HCT116 (cell line): ENCODE data around the gene IGSF5. TPM values are rescaled to one million over a fixed set of nuclear protein-coding genes. Genes with fewer than 3 reads are reported as not detected.

Experiments
- ATAC-seq: fragments of 200-7000 bp; cut with Tn5 transposase; 2 replicates; pipeline ENCODE4 v1.9.1; 2020; ENCODE audit warnings: mild to moderate bottlenecking, moderate library complexity
- BruUV-seq: library from RNA; stranded (reverse); fragments of 400-500 nt; replicated peaks from 2 replicates; lab custom pipeline; 2021; lab: Mats Ljungman, UMichigan
- CTCF ChIA-PET: fragments of 300-600 bp; sonication (Branson Sonifier 250); formaldehyde crosslinking; loops from one replicate; lab custom pipeline; 2021; ENCODE audit warnings: antibody characterized with exemption; lab: Charles Lee
- POLR2A ChIA-PET: fragments of 300-600, 350-600 bp; sonication (Branson Sonifier 250); formaldehyde crosslinking; loops from one replicate; lab custom pipeline; 2021; ENCODE audit warnings: antibody characterized with exemption; lab: Charles Lee
- RAD21 ChIA-PET, 2 experiments: fragments of 300-600 bp; sonication (Branson Sonifier 250); formaldehyde crosslinking; loops; one replicate each; lab custom pipeline; 2023; ENCODE audit warnings: low total read pairs in 2 of 2; ENCODE audit not compliant: uncharacterized antibody in 2 of 2, unreplicated experiment in 2 of 2, low non-redundant PET in 1 of 2; lab: Charles Lee
- DNase-seq: peaks from one replicate; pipeline ENCODE4 v3.0.0-alpha.2; 2010; ENCODE audit warnings: low read depth, low spot score
- H2AFZ ChIP-seq: fragments of 200-600 bp; shearing (Covaris generic), sonication (generic); 2 replicates; pipeline ENCODE4 v1.6.1; 2017; ENCODE audit warnings: low read depth, mixed run types, mixed read lengths, antibody characterized with exemption, low read length; ENCODE audit not compliant: poor library complexity, severe bottlenecking
- H3K27ac ChIP-seq: 2 replicates; pipeline ENCODE4 v1.5.1; 2012; ENCODE audit warnings: low read depth, low read length
- H3K27me3 ChIP-seq: fragments of 200-600 bp; sonication (generic); 2 replicates; pipeline ENCODE4 v1.6.1; 2016; ENCODE audit warnings: mixed run types, low read length, mixed read lengths; ENCODE audit not compliant: insufficient read depth
- H3K36me3 ChIP-seq, 2 experiments: fragments of 200-500 bp in 1 of 2; fragments of 200-600 bp in 1 of 2; sonication (Bioruptor generic) in 1 of 2; sonication (generic) in 1 of 2; 2 replicates each; pipeline versions ENCODE4 v1.5.1 to v1.6.1; 2014 to 2016; ENCODE audit warnings: low read length in 2 of 2, inconsistent platforms in 1 of 2, mixed read lengths in 1 of 2, mixed run types in 1 of 2; ENCODE audit not compliant: insufficient read depth in 2 of 2, control insufficient read depth in 1 of 2
- H3K4me1 ChIP-seq, 2 experiments: fragments of 200-600 bp in 1 of 2; sonication (generic) in 1 of 2; 2 replicates each; pipeline versions ENCODE4 v1.5.1 to v1.6.1; 2012 to 2017; ENCODE audit warnings: low read length in 2 of 2, inconsistent platforms in 1 of 2, mild to moderate bottlenecking in 1 of 2, mixed read lengths in 1 of 2, mixed run types in 1 of 2, moderate library complexity in 1 of 2; ENCODE audit not compliant: insufficient read depth in 2 of 2, control insufficient read depth in 1 of 2
- H3K4me2 ChIP-seq: fragments of 200-600 bp; sonication (generic); 2 replicates; pipeline ENCODE4 v1.6.1; 2017; ENCODE audit warnings: mixed run types, low read length, mixed read lengths
- H3K4me3 ChIP-seq, 2 experiments: fragments of 200-600 bp in 1 of 2; sonication (generic) in 1 of 2; replicated peaks in 1 of 2; 2 replicates each; pipeline ENCODE4 v1.5.1; 2011 to 2016; ENCODE audit warnings: low read length in 2 of 2, control low read depth in 1 of 2, low read depth in 1 of 2, mild to moderate bottlenecking in 1 of 2, mixed read lengths in 1 of 2, mixed run types in 1 of 2
- H3K79me2 ChIP-seq: fragments of 200-600 bp; sonication (generic); 2 replicates; pipeline ENCODE4 v1.6.1; 2017; ENCODE audit warnings: mild to moderate bottlenecking, mixed run types, low read length, moderate library complexity, mixed read lengths; ENCODE audit not compliant: insufficient read depth
- H3K9ac ChIP-seq: fragments of 200-600 bp; sonication (generic); 2 replicates; pipeline ENCODE4 v1.6.1; 2016; ENCODE audit warnings: low read length, mixed read lengths
- H3K9me2 ChIP-seq: fragments of 200-600 bp; sonication (generic), shearing (Covaris generic); 2 replicates; pipeline ENCODE4 v1.6.1; 2017; ENCODE audit warnings: mixed run types, mild to moderate bottlenecking, moderate library complexity; ENCODE audit not compliant: insufficient read depth
- H3K9me3 ChIP-seq, 2 experiments: fragments of 200-500 bp in 1 of 2; fragments of 200-600 bp in 1 of 2; sonication (Bioruptor generic) in 1 of 2; sonication (generic) in 1 of 2; 2 replicates each; pipeline ENCODE4 v1.6.1; 2014 to 2017; ENCODE audit warnings: low read length in 2 of 2, mixed read lengths in 2 of 2, inconsistent platforms in 1 of 2, low read depth in 1 of 2, mild to moderate bottlenecking in 1 of 2, mixed run types in 1 of 2, moderate library complexity in 1 of 2; ENCODE audit not compliant: control insufficient read depth in 1 of 2, insufficient read depth in 1 of 2
- H4K20me1 ChIP-seq: fragments of 200-600 bp; sonication (generic), shearing (Covaris generic); 2 replicates; pipeline ENCODE4 v1.6.1; 2017; ENCODE audit warnings: mixed run types, mild to moderate bottlenecking, moderate library complexity; ENCODE audit not compliant: insufficient read depth
- CEBPB ChIP-seq: IDR thresholded peaks from 2 replicates; pipeline ENCODE4 v1.6.1; 2012; ENCODE audit warnings: low read depth
- ELF1 ChIP-seq: IDR thresholded peaks from 2 replicates; pipeline ENCODE4 v1.6.1; 2012; ENCODE audit warnings: low read depth, borderline replicate concordance
- EZH2 ChIP-seq: fragments of 200-600 bp; sonication (generic); IDR thresholded peaks from 2 replicates; pipeline ENCODE4 v1.6.1; 2017; ENCODE audit warnings: antibody characterized with exemption, mixed run types
- EZH2phosphoT487 ChIP-seq: fragments of 200-600 bp; IDR thresholded peaks from 2 replicates; pipeline ENCODE4 v1.6.1; 2018; ENCODE audit warnings: antibody characterized with exemption, borderline replicate concordance
- FOSL1 ChIP-seq: IDR thresholded peaks from 2 replicates; pipeline ENCODE4 v1.6.1; 2012; ENCODE audit warnings: low read depth
- JUND ChIP-seq: IDR thresholded peaks from 2 replicates; pipeline ENCODE4 v1.6.1; 2012
- POLR2A ChIP-seq: IDR thresholded peaks from 2 replicates; pipeline ENCODE4 v1.7.0; 2011; ENCODE audit warnings: borderline replicate concordance; ENCODE audit not compliant: insufficient read depth, insufficient read length; ENCODE audit errors: extremely low read depth
- POLR2AphosphoS5 ChIP-seq: IDR thresholded peaks from 2 replicates; pipeline ENCODE4 v1.6.1; 2011; ENCODE audit warnings: mild to moderate bottlenecking, low read depth, low read length, moderate library complexity
- RAD21 ChIP-seq: IDR thresholded peaks from 2 replicates; pipeline ENCODE4 v1.6.1; 2012; ENCODE audit warnings: low read depth, mild to moderate bottlenecking
- SIN3A ChIP-seq: IDR thresholded peaks from 2 replicates; pipeline ENCODE4 v1.6.1; 2012; ENCODE audit warnings: low read depth
- SP1 ChIP-seq: IDR thresholded peaks from 2 replicates; pipeline ENCODE4 v1.6.1; 2012; ENCODE audit warnings: low read depth
- SRF ChIP-seq: IDR thresholded peaks from 2 replicates; pipeline ENCODE4 v1.6.1; 2012; ENCODE audit warnings: low read depth
- TCF7L2 ChIP-seq: IDR thresholded peaks from 2 replicates; pipeline ENCODE4 v1.7.0; 2011; ENCODE audit warnings: borderline replicate concordance, inconsistent platforms; ENCODE audit not compliant: insufficient read depth, insufficient read length; ENCODE audit errors: extremely low read depth
- YY1 ChIP-seq: IDR thresholded peaks from 2 replicates; pipeline ENCODE4 v1.6.1; 2011; ENCODE audit warnings: low read length, low read depth, moderate library complexity, mild to moderate bottlenecking; ENCODE audit not compliant: insufficient replicate concordance; ENCODE audit errors: extremely low read depth
- ZFX ChIP-seq: fragments of 450-650 bp; IDR thresholded peaks from 2 replicates; pipeline ENCODE4 v1.6.1; 2017
- intact Hi-C: fragments of 100-400 bp; cut with micrococcal nuclease; formaldehyde crosslinking; loops from 2 replicates; pipeline ENCODE4 v1.10.0; 2022
- total RNA-seq: library from RNA; stranded (reverse); gene quantifications from one replicate; pipeline ENCODE4 v1.2.1, GENCODE V29; 2021; ENCODE audit not compliant: unreplicated experiment
- TF ChIP-seq, protein P1 (sequence below): IDR thresholded peaks from 2 replicates; pipeline ENCODE4 v1.6.1; 2012; ENCODE audit warnings: low read depth
- TF ChIP-seq, protein P2 (sequence below): IDR thresholded peaks from 2 replicates; pipeline ENCODE4 v1.6.1; 2012
- TF ChIP-seq, protein P3 (sequence below), 3 experiments: fragments of 200-600 bp in 1 of 3; sonication (generic) in 1 of 3; IDR thresholded peaks in 2 of 3; conservative IDR thresholded peaks in 1 of 3; 2 replicates each; pipeline ENCODE4 v1.5.1; 2012 to 2017; ENCODE audit warnings: low read depth in 2 of 3, low read length in 2 of 3, antibody characterized with exemption in 1 of 3, borderline replicate concordance in 1 of 3, control low read depth in 1 of 3, mild to moderate bottlenecking in 1 of 3, mixed read lengths in 1 of 3, mixed run types in 1 of 3, moderate library complexity in 1 of 3; ENCODE audit not compliant: insufficient read depth in 1 of 3

The IGSF5 gene
- total RNA-seq, 1 experiment from 2014 or later: not detected

DNA sequence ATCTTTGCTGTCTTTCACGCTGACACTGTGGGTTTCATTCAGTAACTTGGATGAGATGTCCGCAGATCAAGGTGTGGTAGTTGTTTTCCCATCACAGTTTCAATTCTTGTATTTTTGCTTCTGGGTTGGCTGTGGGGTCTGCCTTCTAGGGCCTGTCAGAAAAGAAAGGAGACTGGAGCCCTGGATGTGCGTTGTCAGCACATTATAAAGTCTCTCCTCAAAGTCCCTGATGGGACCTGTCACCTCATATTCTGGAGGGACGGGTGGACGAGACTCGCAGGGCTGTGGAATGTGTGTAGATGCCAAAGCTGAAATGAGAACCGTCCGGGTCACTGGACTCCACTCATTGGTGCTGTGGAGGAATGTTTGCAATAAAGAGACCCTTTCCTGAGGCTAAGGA lies 11.3 kb downstream of the IGSF5 start (continued):
- no peak for TF ChIP-seq RAD21
- no peak for TF ChIP-seq ZFX

DNA sequence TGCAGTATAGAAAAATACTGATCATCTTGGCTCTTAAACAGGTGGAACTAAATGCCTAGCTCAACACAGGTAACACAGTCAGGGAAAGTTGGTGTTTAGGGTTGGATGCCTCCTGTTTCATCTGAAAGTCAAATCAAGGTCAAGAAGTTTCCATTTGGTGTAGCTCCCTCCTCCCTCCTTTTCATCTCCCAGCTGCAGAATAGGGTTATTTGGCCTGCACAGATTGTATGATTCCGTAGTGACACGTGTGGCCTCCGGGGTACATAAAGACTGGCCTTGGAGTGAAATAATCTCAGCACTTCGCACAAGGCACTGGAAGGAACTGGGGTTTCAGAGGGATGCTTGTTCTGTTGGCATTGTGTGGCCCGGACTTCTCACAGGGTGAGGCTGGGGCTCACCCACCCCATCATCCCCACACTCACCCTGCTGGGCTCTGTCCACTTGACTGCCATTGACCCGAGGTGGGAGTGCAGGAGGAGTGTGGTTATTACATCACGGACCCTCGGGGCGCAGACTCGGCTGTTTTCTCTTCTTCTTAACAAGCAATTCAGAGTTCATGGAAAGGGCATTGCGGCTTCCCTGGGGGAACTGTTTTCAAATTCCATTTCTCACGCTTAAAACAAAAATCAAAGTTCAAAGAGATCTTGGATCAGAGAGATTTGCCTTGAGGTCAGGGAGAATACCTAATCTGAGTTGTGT lies 18.4 kb downstream of the IGSF5 start:
- intact Hi-C loops: no loop called here
- Histone ChIP-seq H3K9me3 (no peaks in the 10 kb centered on the region), H4K20me1 (no peaks in the 10 kb centered on the region), H3K27me3 (no peaks in the 10 kb centered on the region), H3K4me1 (no peaks in the 10 kb centered on the region), H3K4me2 (no peak overlapping the region), H3K36me3 (no peaks in the 10 kb centered on the region), H3K79me2 (no peaks in the 10 kb centered on the region), H3K4me3 (no peak overlapping the region), H3K9ac (no peak overlapping the region), H3K27ac (no peak overlapping the region), H3K9me2 (no peaks in the 10 kb centered on the region), H2AFZ (no peak overlapping the region)
- TF ChIP-seq CEBPB (no peak), POLR2AphosphoS5 (no peak), SIN3A (no peak), POLR2A (no peak), YY1 (no peak), FOSL1 (no peak), TCF7L2 (no peak), SRF (no peak), EZH2 (no peak), SP1 (no peak), RAD21 (no peak), ELF1 (no peak), EZH2phosphoT487 (no peak), JUND (no peak)
- TF ChIP-seq, protein P1, sequence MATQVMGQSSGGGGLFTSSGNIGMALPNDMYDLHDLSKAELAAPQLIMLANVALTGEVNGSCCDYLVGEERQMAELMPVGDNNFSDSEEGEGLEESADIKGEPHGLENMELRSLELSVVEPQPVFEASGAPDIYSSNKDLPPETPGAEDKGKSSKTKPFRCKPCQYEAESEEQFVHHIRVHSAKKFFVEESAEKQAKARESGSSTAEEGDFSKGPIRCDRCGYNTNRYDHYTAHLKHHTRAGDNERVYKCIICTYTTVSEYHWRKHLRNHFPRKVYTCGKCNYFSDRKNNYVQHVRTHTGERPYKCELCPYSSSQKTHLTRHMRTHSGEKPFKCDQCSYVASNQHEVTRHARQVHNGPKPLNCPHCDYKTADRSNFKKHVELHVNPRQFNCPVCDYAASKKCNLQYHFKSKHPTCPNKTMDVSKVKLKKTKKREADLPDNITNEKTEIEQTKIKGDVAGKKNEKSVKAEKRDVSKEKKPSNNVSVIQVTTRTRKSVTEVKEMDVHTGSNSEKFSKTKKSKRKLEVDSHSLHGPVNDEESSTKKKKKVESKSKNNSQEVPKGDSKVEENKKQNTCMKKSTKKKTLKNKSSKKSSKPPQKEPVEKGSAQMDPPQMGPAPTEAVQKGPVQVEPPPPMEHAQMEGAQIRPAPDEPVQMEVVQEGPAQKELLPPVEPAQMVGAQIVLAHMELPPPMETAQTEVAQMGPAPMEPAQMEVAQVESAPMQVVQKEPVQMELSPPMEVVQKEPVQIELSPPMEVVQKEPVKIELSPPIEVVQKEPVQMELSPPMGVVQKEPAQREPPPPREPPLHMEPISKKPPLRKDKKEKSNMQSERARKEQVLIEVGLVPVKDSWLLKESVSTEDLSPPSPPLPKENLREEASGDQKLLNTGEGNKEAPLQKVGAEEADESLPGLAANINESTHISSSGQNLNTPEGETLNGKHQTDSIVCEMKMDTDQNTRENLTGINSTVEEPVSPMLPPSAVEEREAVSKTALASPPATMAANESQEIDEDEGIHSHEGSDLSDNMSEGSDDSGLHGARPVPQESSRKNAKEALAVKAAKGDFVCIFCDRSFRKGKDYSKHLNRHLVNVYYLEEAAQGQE: no peak
- TF ChIP-seq, protein P2, sequence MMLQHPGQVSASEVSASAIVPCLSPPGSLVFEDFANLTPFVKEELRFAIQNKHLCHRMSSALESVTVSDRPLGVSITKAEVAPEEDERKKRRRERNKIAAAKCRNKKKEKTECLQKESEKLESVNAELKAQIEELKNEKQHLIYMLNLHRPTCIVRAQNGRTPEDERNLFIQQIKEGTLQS: no peak
- TF ChIP-seq, protein P3, sequence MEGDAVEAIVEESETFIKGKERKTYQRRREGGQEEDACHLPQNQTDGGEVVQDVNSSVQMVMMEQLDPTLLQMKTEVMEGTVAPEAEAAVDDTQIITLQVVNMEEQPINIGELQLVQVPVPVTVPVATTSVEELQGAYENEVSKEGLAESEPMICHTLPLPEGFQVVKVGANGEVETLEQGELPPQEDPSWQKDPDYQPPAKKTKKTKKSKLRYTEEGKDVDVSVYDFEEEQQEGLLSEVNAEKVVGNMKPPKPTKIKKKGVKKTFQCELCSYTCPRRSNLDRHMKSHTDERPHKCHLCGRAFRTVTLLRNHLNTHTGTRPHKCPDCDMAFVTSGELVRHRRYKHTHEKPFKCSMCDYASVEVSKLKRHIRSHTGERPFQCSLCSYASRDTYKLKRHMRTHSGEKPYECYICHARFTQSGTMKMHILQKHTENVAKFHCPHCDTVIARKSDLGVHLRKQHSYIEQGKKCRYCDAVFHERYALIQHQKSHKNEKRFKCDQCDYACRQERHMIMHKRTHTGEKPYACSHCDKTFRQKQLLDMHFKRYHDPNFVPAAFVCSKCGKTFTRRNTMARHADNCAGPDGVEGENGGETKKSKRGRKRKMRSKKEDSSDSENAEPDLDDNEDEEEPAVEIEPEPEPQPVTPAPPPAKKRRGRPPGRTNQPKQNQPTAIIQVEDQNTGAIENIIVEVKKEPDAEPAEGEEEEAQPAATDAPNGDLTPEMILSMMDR (IDR thresholded peaks at IDR 0.05 in 2 of 3, conservative IDR thresholded peaks at IDR 0.05 in 1 of 3; ENCODE audit: borderline replicate concordance in 1 of 3, insufficient read depth in 1 of 3, low read depth in 2 of 3, low read length in 2 of 3): no peak
- RAD21 ChIA-PET: no interaction called here
- POLR2A ChIA-PET: no interaction called here
- CTCF ChIA-PET: no interaction called here
- DNase-seq (no peak), ATAC-seq (no peak)
- no TSS peak for BruUV-seq
